Kasumi-1 (cell line): Measurements from ENCODE around the gene KEL.
A peak's percentile ranks its signal among the peaks of the same experiment; 100 is the strongest.
"Not testable (repeated sequence)": the region's sequence is repeated elsewhere in the genome, so short reads cannot be mapped to it uniquely, and the experiment has no call there.

ENCODE experiments used
- DNase-seq, 2 experiments: peaks; one replicate each; lab custom pipeline; 2025; lab: John Stamatoyannopoulos, UW

The KEL gene

GRCh38 chr7:142961973-142962926 lies at the start of gene KEL:
KEL (minus strand) TSS chr7:142962363; CDS start chr7:142962206, 157 bp downstream.
- no peak for DNase-seq

GRCh38 chr7:143008007-143008901 lies 46.1 kb upstream of the KEL start:
- DNase-seq, result peak; percentile 74 to 76

- no peak for DNase-seq
Observed at GRCh38 chr7:143005632-143006260, 43.6 kb upstream of the KEL start.

- peak; percentile 75 to 83 for DNase-seq
Observed at GRCh38 chr7:143003393-143004051, 41.4 kb upstream of the KEL start.

- no peak for DNase-seq
Observed at GRCh38 chr7:143002898-143003297, 40.7 kb upstream of the KEL start.

- peak; percentile 59 to 65 for DNase-seq
Observed at GRCh38 chr7:143002106-143002505, 39.9 kb upstream of the KEL start.

- no peak for DNase-seq
Observed at GRCh38 chr7:143000648-143001047, 38.5 kb upstream of the KEL start.

GRCh38 chr7:142999793-143000192 lies 37.6 kb upstream of the KEL start:
- no peak for DNase-seq

GRCh38 chr7:142998966-142999365 lies 36.8 kb upstream of the KEL start:
- DNase-seq, result no peak

- DNase-seq, result no peak
Observed at GRCh38 chr7:142997456-142997989, 35.4 kb upstream of the KEL start.

GRCh38 chr7:142992427-142992826 lies 30.3 kb upstream of the KEL start:
- DNase-seq, result no peak

- DNase-seq, result no peak
Observed at GRCh38 chr7:142984297-142984696, 22.1 kb upstream of the KEL start.

GRCh38 chr7:142983825-142984224 lies 21.7 kb upstream of the KEL start:
- no peak for DNase-seq

- DNase-seq, result not testable (repeated sequence)
Observed at GRCh38 chr7:142978402-142978801, 16.2 kb upstream of the KEL start.

- no peak for DNase-seq
Observed at GRCh38 chr7:142974626-142975025, 12.5 kb upstream of the KEL start.

- no peak for DNase-seq
Observed at GRCh38 chr7:142969183-142969582, 7.0 kb upstream of the KEL start.

- peak; percentile 28 to 30 for DNase-seq
Observed at GRCh38 chr7:142968229-142968628, 6.1 kb upstream of the KEL start.

- no peak for DNase-seq
Observed at GRCh38 chr7:142964502-142965246, 2.5 kb upstream of the KEL start.

- no peak for DNase-seq
Observed at GRCh38 chr7:142963993-142964392, 1.8 kb upstream of the KEL start.

- no peak for DNase-seq
Observed at GRCh38 chr7:142962991-142963390, 828 bp upstream of the KEL start.

GRCh38 chr7:142961595-142961972 lies 579 bp downstream of the KEL start:
- no peak for DNase-seq
